ENCODE measurements around the gene ZNF516. TPM values are rescaled to one million over a fixed set of nuclear protein-coding genes. Genes with fewer than 3 reads are reported as not detected.

The ZNF516 gene
- total RNA-seq, 1 donor from 2014 or later: 14.0 TPM

- ATAC-seq (peak; percentile 25), DNase-seq (peak; percentile 59)
- intact Hi-C loops (cut with micrococcal nuclease): loop anchor here (10.0 kb wide), 1 partner anchor 464 kb away; no protein-coding TSS in a partner anchor
Observed at GRCh38 chr18:76349067-76349715, 145.9 kb downstream of the ZNF516 start.

- no peak for DNase-seq
- no peak for ATAC-seq
- intact Hi-C loops (cut with micrococcal nuclease): loop anchor here (10.0 kb wide), 1 partner anchor 464 kb away; no protein-coding TSS in a partner anchor
Observed at GRCh38 chr18:76348267-76349066, 146.6 kb downstream of the ZNF516 start.

GRCh38 chr18:76347341-76347740 is 147.7 kb downstream of the ZNF516 start:
- no peak for DNase-seq
- intact Hi-C loops (cut with micrococcal nuclease): loop anchor here (10.0 kb wide), 1 partner anchor 463 kb away; no protein-coding TSS in a partner anchor

GRCh38 chr18:76346490-76347130 is 148.4 kb downstream of the ZNF516 start:
- ATAC-seq (no peak), DNase-seq (no peak)
- intact Hi-C loops (cut with micrococcal nuclease): loop anchor here (10.0 kb wide), 1 partner anchor 462 kb away; no protein-coding TSS in a partner anchor

More at GRCh38 chr18:76347341-76347740, 147.7 kb downstream of the ZNF516 start:
- no peak for ATAC-seq

DNA sequence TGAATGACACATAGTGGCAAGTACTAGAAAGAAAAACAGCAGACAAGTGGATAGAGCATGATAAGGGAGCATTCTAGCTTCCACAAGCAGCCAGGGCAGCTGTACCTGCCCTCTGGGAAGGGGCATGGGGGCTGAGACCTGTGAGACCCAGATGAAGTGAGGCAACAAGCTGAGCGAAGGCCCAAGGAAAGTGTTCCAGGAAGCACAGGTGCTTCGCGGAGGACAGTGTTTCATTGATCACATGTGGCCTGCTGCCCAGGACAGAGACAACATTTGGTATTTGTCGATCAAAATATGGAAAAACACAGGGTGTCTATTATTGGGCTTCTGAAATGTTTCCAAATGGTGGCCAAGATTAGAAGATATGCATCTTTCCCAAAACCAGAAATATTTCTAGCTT is 149.1 kb downstream of the ZNF516 start:
- DNase-seq (no peak), ATAC-seq (no peak)
- intact Hi-C loops (cut with micrococcal nuclease): loop anchor here (10.0 kb wide), 1 partner anchor 461 kb away; no protein-coding TSS in a partner anchor

- intact Hi-C loops (cut with micrococcal nuclease): loop anchor here (10.0 kb wide), 1 partner anchor 459 kb away; no protein-coding TSS in a partner anchor
- DNase-seq (no peak), ATAC-seq (no peak)
Observed at GRCh38 chr18:76343938-76344569, 151.0 kb downstream of the ZNF516 start.

GRCh38 chr18:76340410-76340809 is 154.6 kb downstream of the ZNF516 start:
- intact Hi-C loops (cut with micrococcal nuclease): loop anchor here (10.0 kb wide), 1 partner anchor 456 kb away; no protein-coding TSS in a partner anchor
- DNase-seq (no peak), ATAC-seq (no peak)

DNA sequence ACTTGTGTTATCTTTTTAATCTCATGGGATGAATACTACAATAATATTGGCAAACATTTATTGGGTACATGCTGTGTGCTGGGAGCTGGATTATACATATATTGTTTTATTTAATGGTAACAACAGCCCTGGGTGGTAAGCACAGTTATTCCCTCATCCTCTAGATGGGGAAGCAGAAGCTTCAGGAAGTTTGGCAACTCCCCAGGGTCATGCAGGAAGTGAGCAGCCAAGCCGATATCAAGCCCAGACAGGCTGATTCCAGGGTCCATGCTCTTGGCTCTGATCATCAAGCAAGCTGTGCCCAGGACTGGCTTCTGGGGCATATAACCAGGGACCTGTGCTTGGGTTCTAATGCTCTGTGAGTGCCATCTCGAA is 155.8 kb downstream of the ZNF516 start:
- DNase-seq: no peak
- intact Hi-C loops (cut with micrococcal nuclease): no loop called here
- ATAC-seq: no peak

- intact Hi-C loops (cut with micrococcal nuclease): no loop called here
- ATAC-seq (no peak), DNase-seq (no peak)
Observed at GRCh38 chr18:76338619-76339245, 156.3 kb downstream of the ZNF516 start.

DNA sequence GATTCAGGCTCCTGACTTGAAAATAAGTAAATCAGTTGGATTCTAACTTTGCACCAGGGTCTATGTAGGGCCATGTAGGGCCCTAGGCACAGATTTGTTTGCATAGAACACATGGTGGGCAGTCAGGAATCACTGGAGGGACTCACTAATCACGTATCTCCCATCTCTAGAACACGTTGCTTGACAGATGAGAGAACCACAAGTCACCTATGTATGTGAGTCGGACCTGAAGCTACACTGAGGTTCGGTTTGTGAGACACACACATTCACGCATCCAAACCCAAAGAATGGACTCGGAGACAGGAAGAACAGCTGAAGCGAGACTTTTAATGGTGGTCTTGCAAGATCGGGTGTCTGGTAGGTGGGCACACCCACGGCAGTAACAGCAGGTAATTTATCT is 157.0 kb downstream of the ZNF516 start:
- ATAC-seq: no peak
- no peak for DNase-seq
- intact Hi-C loops (cut with micrococcal nuclease): no loop called here

GRCh38 chr18:76335859-76336640 is 159.0 kb downstream of the ZNF516 start:
- DNase-seq (no peak), ATAC-seq (no peak)
- intact Hi-C loops (cut with micrococcal nuclease): no loop called here

- DNase-seq (no peak), ATAC-seq (peak; percentile 41)
- intact Hi-C loops (cut with micrococcal nuclease): no loop called here
Observed at GRCh38 chr18:76328140-76328539, 166.9 kb downstream of the ZNF516 start.

DNA sequence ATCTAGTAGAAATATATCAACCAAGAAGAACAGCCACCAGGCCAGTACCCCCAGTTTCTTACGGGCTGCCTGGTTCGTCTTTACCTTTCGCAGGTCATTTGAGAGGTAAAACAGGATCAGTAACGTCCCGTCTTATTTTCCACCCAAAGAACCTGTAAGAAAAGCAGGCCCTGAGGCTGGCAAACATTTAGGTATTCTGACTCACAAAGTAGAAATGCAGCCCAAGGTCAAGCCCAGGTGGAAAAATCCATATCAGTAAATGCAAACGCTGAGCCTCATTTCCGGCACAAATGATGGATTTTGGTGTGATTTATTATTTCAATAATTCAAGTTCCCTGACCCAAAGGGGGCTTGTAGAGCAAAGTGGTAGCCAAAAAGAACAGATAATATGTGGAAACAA is 171.2 kb downstream of the ZNF516 start:
- ATAC-seq (no peak), DNase-seq (no peak)
- intact Hi-C loops (cut with micrococcal nuclease): no loop called here

- DNase-seq: no peak
- intact Hi-C loops (cut with micrococcal nuclease): no loop called here
- ATAC-seq: no peak
Observed at GRCh38 chr18:76322686-76323085, 172.4 kb downstream of the ZNF516 start.

GRCh38 chr18:76319366-76319765 is 175.7 kb downstream of the ZNF516 start:
- ATAC-seq: no peak
- no peak for DNase-seq
- intact Hi-C loops (cut with micrococcal nuclease): no loop called here

- intact Hi-C loops (cut with micrococcal nuclease): no loop called here
- DNase-seq: no peak
- no peak for ATAC-seq
Observed at GRCh38 chr18:76318607-76319006, 176.4 kb downstream of the ZNF516 start.

GRCh38 chr18:76317136-76317535 is 177.9 kb downstream of the ZNF516 start:
- intact Hi-C loops (cut with micrococcal nuclease): no loop called here

DNA sequence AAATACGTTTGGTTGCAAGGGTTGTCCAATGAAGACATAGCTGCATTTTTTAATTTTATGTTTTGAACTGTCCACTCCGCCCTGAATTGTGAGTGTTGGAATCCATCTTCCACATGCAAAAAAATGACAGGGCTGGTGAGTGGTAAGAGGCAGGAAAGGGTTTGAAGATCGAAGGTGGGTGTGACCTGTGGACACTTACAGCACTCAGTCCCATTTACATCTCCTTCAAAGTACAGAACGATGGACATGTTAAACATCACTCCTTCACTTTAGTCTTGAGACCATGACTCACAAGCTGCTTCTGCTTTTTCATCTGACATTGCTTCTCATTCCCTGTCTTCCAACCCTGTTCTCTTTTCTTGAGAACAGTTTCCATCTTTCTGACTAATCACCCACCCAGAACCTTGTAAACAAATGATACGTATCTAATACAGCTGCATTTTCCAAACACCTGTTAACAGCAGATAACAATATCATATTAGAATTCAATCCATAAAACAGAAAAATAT is 179.3 kb downstream of the ZNF516 start:
- no peak for DNase-seq
- intact Hi-C loops (cut with micrococcal nuclease): no loop called here
- ATAC-seq: no peak

More at GRCh38 chr18:76317136-76317535, 177.9 kb downstream of the ZNF516 start:
- ATAC-seq: no peak
- DNase-seq: no peak
